HepG2 (cell line): ENCODE measurements around the gene BOLL. TPM values are rescaled to one million over a fixed set of nuclear protein-coding genes. Genes with fewer than 3 reads are reported as not detected.
A peak's percentile ranks its signal among the peaks of the same experiment; 100 is the strongest.

Source experiments
- ATAC-seq: fragments of 200-7000 bp; cut with Tn5 transposase; 3 replicates; pipeline ENCODE4 v1.9.1; 2020; ENCODE audit warnings: mild to moderate bottlenecking, moderate library complexity
- BruUV-seq: library from RNA; stranded (reverse); fragments of 400-500 nt; replicated peaks from 2 replicates; lab custom pipeline; 2021; lab: Mats Ljungman, UMichigan
- CTCF ChIA-PET: fragments of 300-600 bp; formaldehyde crosslinking; extraction: SDS; loops from one replicate; lab custom pipeline; 2021; ENCODE audit warnings: low total read pairs, inconsistent platforms, low intra/inter-chr PET ratio; lab: Yijun Ruan, JAX
- POLR2A ChIA-PET: fragments of 350-600 bp; sonication (Branson Sonifier 250); formaldehyde crosslinking; loops from one replicate; lab custom pipeline; 2020; ENCODE audit warnings: antibody characterized with exemption, inconsistent platforms; lab: Yijun Ruan, JAX
- DNase-seq: peaks from one replicate; pipeline ENCODE4 v3.0.0-alpha.2; 2015; ENCODE audit warnings: low spot score
- FAIRE-seq: peaks from 3 replicates; lab custom pipeline; 2011; peaks lifted over from hg19 to GRCh38; lab: Jason Lieb, UNC
- H2AFZ ChIP-seq: one replicate; pipeline ENCODE4 v1.6.1; 2011; ENCODE audit warnings: low read length, inconsistent platforms
- H3K27ac ChIP-seq: fragments of 300-600 bp; 3 replicates; pipeline ENCODE4 v1.8.0; 2011; ENCODE audit warnings: mixed run types, mild to moderate bottlenecking, mixed read lengths, low read length, inconsistent platforms; ENCODE audit not compliant: insufficient read depth; ENCODE audit errors: extremely low read length
- H3K27me3 ChIP-seq, 2 experiments: fragments of 200-600 bp in 1 of 2; 2 replicates in 1 of 2; 3 replicates in 1 of 2; pipeline versions ENCODE4 v1.6.0 to v1.8.0; 2011; ENCODE audit warnings: low read length in 2 of 2, mild to moderate bottlenecking in 2 of 2, moderate library complexity in 2 of 2, inconsistent platforms in 1 of 2; ENCODE audit not compliant: insufficient read depth in 2 of 2, control insufficient read depth in 1 of 2
- H3K36me3 ChIP-seq, 2 experiments: fragments of 200-600 bp in 1 of 2; replicated peaks in 1 of 2; 2 replicates in 1 of 2; 3 replicates in 1 of 2; pipeline versions ENCODE4 v1.5.1 to v1.8.0; 2011; ENCODE audit warnings: low read length in 2 of 2, inconsistent platforms in 1 of 2; ENCODE audit not compliant: insufficient read depth in 2 of 2, control insufficient read depth in 1 of 2
- H3K4me1 ChIP-seq: 2 replicates; pipeline ENCODE4 v1.5.1; 2012; ENCODE audit warnings: low read length, inconsistent platforms; ENCODE audit not compliant: insufficient read depth
- H3K4me2 ChIP-seq: 2 replicates; pipeline ENCODE4 v1.6.0; 2011; ENCODE audit warnings: low read depth, low read length, inconsistent platforms
- H3K4me3 ChIP-seq, 3 experiments: fragments of 200-600 bp in 1 of 3; sonication (generic), shearing (Covaris generic) in 1 of 3; replicated peaks in 1 of 3; 2 replicates each; pipeline ENCODE4 v1.5.1; 2011 to 2016; ENCODE audit warnings: low read length in 3 of 3, inconsistent platforms in 2 of 3, low read depth in 2 of 3, mild to moderate bottlenecking in 2 of 3, control low read depth in 1 of 3, mixed read lengths in 1 of 3; ENCODE audit not compliant: insufficient read depth in 1 of 3
- H3K79me2 ChIP-seq: one replicate; pipeline ENCODE4 v1.6.1; 2011; ENCODE audit warnings: low read length, inconsistent platforms; ENCODE audit not compliant: insufficient read depth
- H3K9ac ChIP-seq: 2 replicates; pipeline ENCODE4 v1.6.0; 2011; ENCODE audit warnings: mild to moderate bottlenecking, low read depth, low read length, inconsistent platforms; ENCODE audit not compliant: insufficient read depth
- H3K9me3 ChIP-seq: 2 replicates; pipeline ENCODE4 v1.5.1; 2012; ENCODE audit warnings: mild to moderate bottlenecking, low read length
- H4K20me1 ChIP-seq: 2 replicates; pipeline ENCODE4 v1.6.0; 2011; ENCODE audit warnings: inconsistent platforms, mild to moderate bottlenecking, low read length, moderate library complexity; ENCODE audit not compliant: insufficient read depth
- CAMTA2 ChIP-seq: sonication (generic); formaldehyde crosslinking; IDR thresholded peaks from 2 replicates; pipeline ENCODE4 v1.4.0; 2020; ENCODE audit warnings: mild to moderate bottlenecking, missing genetic modification reagents, borderline replicate concordance
- CHD2 ChIP-seq: IDR thresholded peaks from 2 replicates; pipeline ENCODE4 v1.6.1; 2011; ENCODE audit warnings: low read depth, low read length, improper control_type of control experiment
- EP300 ChIP-seq, 3 experiments: sonication (generic) in 1 of 3; formaldehyde crosslinking in 1 of 3; IDR thresholded peaks; 2 replicates each; pipeline versions ENCODE4 v1.5.1 to v1.6.1; 2011 to 2020; ENCODE audit warnings: low read depth in 2 of 3, low read length in 2 of 3, borderline replicate concordance in 1 of 3, improper control_type of control experiment in 1 of 3, mild to moderate bottlenecking in 1 of 3, missing genetic modification reagents in 1 of 3, moderate library complexity in 1 of 3
- GMEB1 ChIP-seq: sonication (generic); formaldehyde crosslinking; IDR thresholded peaks from 2 replicates; pipeline ENCODE4 v1.5.1; 2020; ENCODE audit warnings: missing genetic modification reagents, mild to moderate bottlenecking, borderline replicate concordance
- MXD4 ChIP-seq: IDR thresholded peaks from 2 replicates; pipeline ENCODE4 v1.6.1; 2016; ENCODE audit warnings: mild to moderate bottlenecking, missing biosample characterization, missing genetic modification reagents
- RBFOX2 ChIP-seq: fragments of 200-400 bp; formaldehyde crosslinking; IDR thresholded peaks from 2 replicates; pipeline ENCODE4 v1.6.1; 2017; ENCODE audit warnings: low read depth, mild to moderate bottlenecking, low read length
- RFXANK ChIP-seq: IDR thresholded peaks from 2 replicates; pipeline ENCODE4 v1.6.1; 2016
- TBX2 ChIP-seq: sonication (generic); formaldehyde crosslinking; IDR thresholded peaks from 2 replicates; pipeline ENCODE4 v1.5.0; 2020; ENCODE audit warnings: missing genetic modification reagents, mild to moderate bottlenecking, borderline replicate concordance
- ZBTB20 ChIP-seq: sonication (generic); formaldehyde crosslinking; IDR thresholded peaks from 2 replicates; pipeline ENCODE4 v1.8.1; 2023; ENCODE audit warnings: missing genetic modification reagents, low read depth, mild to moderate bottlenecking, borderline replicate concordance
- ZNF138 ChIP-seq: sonication (generic); formaldehyde crosslinking; IDR thresholded peaks from 2 replicates; pipeline ENCODE4 v1.5.0; 2020; ENCODE audit warnings: mild to moderate bottlenecking, low read depth, missing genetic modification reagents
- ZNF274 ChIP-seq: sonication (generic); formaldehyde crosslinking; IDR thresholded peaks from 2 replicates; pipeline ENCODE4 v1.5.1; 2020; ENCODE audit warnings: mild to moderate bottlenecking, missing genetic modification reagents
- ZNF292 ChIP-seq: sonication (generic); formaldehyde crosslinking; IDR thresholded peaks from 2 replicates; pipeline ENCODE4 v1.8.1; 2022; ENCODE audit warnings: mild to moderate bottlenecking, low read depth, missing genetic modification reagents, borderline replicate concordance
- ZNF441 ChIP-seq: sonication (generic); formaldehyde crosslinking; IDR thresholded peaks from 2 replicates; pipeline ENCODE4 v1.7.0; 2021; ENCODE audit warnings: missing genetic modification reagents, borderline replicate concordance
- ZNF709 ChIP-seq: sonication (generic); formaldehyde crosslinking; IDR thresholded peaks from 2 replicates; pipeline ENCODE4 v1.5.0; 2020; ENCODE audit warnings: mild to moderate bottlenecking, missing genetic modification reagents
- ZNF883 ChIP-seq: sonication (generic); formaldehyde crosslinking; IDR thresholded peaks from 2 replicates; pipeline ENCODE4 v1.5.1; 2020; ENCODE audit warnings: mild to moderate bottlenecking, missing genetic modification reagents; ENCODE audit errors: not compliant biosample characterization
- ZUFSP ChIP-seq: sonication (generic); formaldehyde crosslinking; IDR thresholded peaks from 2 replicates; pipeline ENCODE4 v1.9.0; 2021; ENCODE audit warnings: missing genetic modification reagents, mild to moderate bottlenecking, borderline replicate concordance
- WGBS: methylation state at CpG from one replicate; pipeline ENCODE4 v1.1.6; 2017; ENCODE audit warnings: low lambda C conversion rate; 5-methylcytosine and 5-hydroxymethylcytosine counted together
- in situ Hi-C: cut with HindIII; loops from 2 replicates; pipeline ENCODE4 v1.10.0; 2017; ENCODE audit warnings: low pct_unique_long_range_greater_than_20kb; ENCODE audit not compliant: extremely low pct_ligation_motif_present
- intact Hi-C: fragments of 100-400 bp; cut with micrococcal nuclease; formaldehyde crosslinking; loops from one replicate; pipeline ENCODE4 v1.10.0; 2022; ENCODE audit not compliant: unreplicated experiment
- polyA plus RNA-seq, 8 experiments: library from polyadenylated mRNA; depleted of rRNA in 3 of 8; stranded (reverse) in 7 of 8; unstranded in 1 of 8; fragments of >200 nt; fragmentation: Illumina TruSeq in 4 of 8; extraction: Trizol in 4 of 8; gene quantifications; 2 replicates each; pipeline versions ENCODE4 v1.2.1 to v1.2.3, GENCODE V29; 2011 to 2016; ENCODE audit warnings: low read depth in 4 of 8, missing spikeins in 1 of 8, mixed read lengths in 1 of 8; ENCODE audit not compliant: insufficient read depth in 1 of 8
- total RNA-seq, 5 experiments: library from RNA; depleted of rRNA; stranded (reverse); fragments of >200 nt; fragmentation: Illumina TruSeq; extraction: Trizol; gene quantifications; 2 replicates each; pipeline ENCODE4 v1.2.3, GENCODE V29; 2016; ENCODE audit warnings: low read depth in 1 of 5
- TF ChIP-seq, protein P1 (sequence below): sonication (generic); formaldehyde crosslinking; IDR thresholded peaks from 2 replicates; pipeline ENCODE4 v1.4.0; 2020; ENCODE audit warnings: mild to moderate bottlenecking, missing genetic modification reagents

BOLL gene
- total and polyA plus RNA-seq, 2 of the 13 experiments (the other 11 are each of a cell fraction or from before 2014, with no cell fraction given): not detected

GRCh38 chr2:197706839-197707207 is 78.3 kb downstream of the BOLL start:
- ATAC-seq (peak; percentile 50), FAIRE-seq (no peak)
- peak overlapping the region; percentile 69 for H3K9ac ChIP-seq
- TF ChIP-seq ZNF441 (CRISPR knock-in tag) (no peak), ZNF138 (CRISPR knock-in tag) (no peak), ZNF709 (CRISPR knock-in tag) (no peak), TBX2 (CRISPR knock-in tag) (no peak; the same call in 1 of the 2 replicates), ZBTB20 (0 out of 2 replicates have a peak, but pooled peaks have one; percentile 31), GMEB1 (CRISPR knock-in tag) (0 out of 2 replicates have a peak, but pooled peaks have one; percentile 21), ZUFSP (CRISPR knock-in tag) (no peak), RFXANK (CRISPR knock-in tag) (no peak), CHD2 (no peak), RBFOX2 (0 out of 2 replicates have a peak, but pooled peaks have one; percentile 7), CAMTA2 (CRISPR knock-in tag) (0 out of 2 replicates have a peak, but pooled peaks have one; percentile 5), EP300 (IDR thresholded peaks at IDR 0.05; ENCODE audit: low read depth in 2 of 2, low read length in 2 of 2) (no peak), EP300 (CRISPR knock-in tag; IDR thresholded peaks at IDR 0.05; ENCODE audit: borderline replicate concordance) (0 out of 2 replicates have a peak, but pooled peaks have one; percentile 25), ZNF883 (no peak), ZNF292 (CRISPR knock-in tag) (0 out of 2 replicates have a peak, but pooled peaks have one; percentile 17), MXD4 (CRISPR knock-in tag) (0 out of 2 replicates have a peak, but pooled peaks have one; percentile 50), ZNF274 (CRISPR knock-in tag) (0 out of 2 replicates have a peak, but pooled peaks have one; percentile 23)
- TF ChIP-seq, protein P1, sequence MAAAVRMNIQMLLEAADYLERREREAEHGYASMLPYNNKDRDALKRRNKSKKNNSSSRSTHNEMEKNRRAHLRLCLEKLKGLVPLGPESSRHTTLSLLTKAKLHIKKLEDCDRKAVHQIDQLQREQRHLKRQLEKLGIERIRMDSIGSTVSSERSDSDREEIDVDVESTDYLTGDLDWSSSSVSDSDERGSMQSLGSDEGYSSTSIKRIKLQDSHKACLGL (CRISPR knock-in tag): 0 out of 2 replicates have a peak, but pooled peaks have one; percentile 6

More at GRCh38 chr2:197706839-197707207, 78.3 kb downstream of the BOLL start:
- Histone ChIP-seq H3K27ac (no peak overlapping the region), H4K20me1 (peaks cover 22% of the 10 kb centered on the region), H3K4me3 (peak overlapping the region; percentile 60 to 86 (median 85)), H3K79me2 (peaks cover 41% of the 10 kb centered on the region), H3K9me3 (no peaks in the 10 kb centered on the region), H2AFZ (no peak overlapping the region), H3K4me1 (peaks cover 30% of the 10 kb centered on the region), H3K27me3 (no peaks in the 10 kb centered on the region; a peak in 1 of 5 replicates), H3K4me2 (peak overlapping the region; percentile 84), H3K36me3 (peaks cover 0 to 7% of the 10 kb centered on the region in 2 experiments; a peak in 2 of 5 replicates)
- ChIA-PET CTCF (interaction anchor here (0.7 to 1.6 kb wide), 3 partner anchors 71 to 96 kb away, joined by 3 to 20 read pairs (median 4); no protein-coding TSS in a partner anchor), POLR2A (interaction anchor here (0.9 to 2.9 kb wide), 5 partner anchors 94 to 272 kb away, joined by 3 to 40 read pairs (median 11); partner anchors contain the start of genes COQ10B, HSPD1, HSPE1 and MOB4)
- intact Hi-C loops (loop anchor here (1.0 to 10.0 kb wide), 5 partner anchors 71 to 312 kb away; partner anchors contain the start of genes COQ10B and SF3B1), in situ Hi-C loops (loop anchor here (5.0 to 10.0 kb wide), 2 partner anchors 70 to 192 kb away; partner anchors contain the start of gene MOB4)
- no TSS peak for BruUV-seq
- WGBS: 7% methylated on average over 4 of the region's 5 CpGs
- DNase-seq: no peak
